ENCODE results near the gene MEGF9. TPM values are rescaled to one million over a fixed set of nuclear protein-coding genes. Genes with fewer than 3 reads are reported as not detected.
A peak's percentile ranks its signal among the peaks of the same experiment; 100 is the strongest.

MEGF9 gene
- polyA plus RNA-seq, 1 donor (not counting 4 experiments of a cell fraction or from before 2014, with no cell fraction given) = 11.2 TPM

GRCh38 chr9:120579139-120580050 lies 134.9 kb downstream of the MEGF9 start:
- FAIRE-seq (no peak), DNase-seq (ENCODE audit: low read depth, low spot score) (no peak)
- Histone ChIP-seq H3K79me2 (ENCODE audit: control insufficient read depth, insufficient read depth, low read length) (peaks cover 52% of the 10 kb centered on the region), H3K9me1 (ENCODE audit: control insufficient read depth, extremely low read depth, insufficient read depth, low read length) (no peaks in the 10 kb centered on the region), H4K20me1 (ENCODE audit: control insufficient read depth, extremely low read depth, insufficient read depth, low read length) (no peaks in the 10 kb centered on the region), H3K9ac (ENCODE audit: control insufficient read depth, extremely low read depth, insufficient read depth, low read length) (peak overlapping the region; percentile 83), H3K4me1 (ENCODE audit: control insufficient read depth, extremely low read depth, insufficient read depth, low read length) (peaks cover 8% of the 10 kb centered on the region), H3K4me3 (ENCODE audit: control insufficient read depth in 2 of 3, extremely low read depth in 1 of 3, insufficient read depth in 2 of 3, low read depth in 1 of 3, low read length in 3 of 3) (peak overlapping the region; percentile 73 to 95 (median 93)), H3K4me2 (ENCODE audit: control insufficient read depth, extremely low read depth, insufficient read depth, low read depth, low read length) (peak overlapping the region; percentile 72), H2AFZ (ENCODE audit: control insufficient read depth, low read length) (peak overlapping the region; percentile 94), H3K9me3 (ENCODE audit: control insufficient read depth, low read depth, low read length) (no peaks in the 10 kb centered on the region), H3K27me3 (ENCODE audit: control insufficient read depth, extremely low read depth, insufficient read depth, low read length) (no peaks in the 10 kb centered on the region), H3K27ac (ENCODE audit: control insufficient read depth, insufficient read depth, low read length) (peak overlapping the region; percentile 69), H3K36me3 (ENCODE audit: control insufficient read depth in 2 of 2, extremely low read depth in 1 of 2, insufficient read depth in 2 of 2, low read length in 2 of 2) (no peaks in the 10 kb centered on the region)
- TF ChIP-seq EZH2 (IDR thresholded peaks at IDR 0.05; ENCODE audit: low read length) (no peak), CTCF (optimal IDR thresholded peaks at IDR 0.05 in 1 of 3, IDR thresholded peaks at IDR 0.05 in 1 of 3, conservative IDR thresholded peaks at IDR 0.05 in 1 of 3; ENCODE audit: extremely low read depth in 1 of 3, insufficient read depth in 2 of 3, low read length in 3 of 3) (no peak)
- dilution Hi-C loops (cut with MboI; ENCODE audit: extremely low pct_ligation_motif_present, low sequenced_read_pairs) = no loop called here

- Histone ChIP-seq H3K4me2 (ENCODE audit: control insufficient read depth, extremely low read depth, insufficient read depth, low read depth, low read length) (no peak overlapping the region), H3K36me3 (ENCODE audit: control insufficient read depth in 2 of 2, extremely low read depth in 1 of 2, insufficient read depth in 2 of 2, low read length in 2 of 2) (peaks cover 10 to 22% of the 10 kb centered on the region in 2 experiments), H3K9me3 (ENCODE audit: control insufficient read depth, low read depth, low read length) (no peaks in the 10 kb centered on the region), H3K27me3 (ENCODE audit: control insufficient read depth, extremely low read depth, insufficient read depth, low read length) (no peaks in the 10 kb centered on the region), H3K4me1 (ENCODE audit: control insufficient read depth, extremely low read depth, insufficient read depth, low read length) (peaks cover 8% of the 10 kb centered on the region), H3K4me3 (ENCODE audit: control insufficient read depth in 2 of 3, extremely low read depth in 1 of 3, insufficient read depth in 2 of 3, low read depth in 1 of 3, low read length in 3 of 3) (no peak overlapping the region), H3K9me1 (ENCODE audit: control insufficient read depth, extremely low read depth, insufficient read depth, low read length) (no peaks in the 10 kb centered on the region), H2AFZ (ENCODE audit: control insufficient read depth, low read length) (no peak overlapping the region), H4K20me1 (ENCODE audit: control insufficient read depth, extremely low read depth, insufficient read depth, low read length) (no peaks in the 10 kb centered on the region), H3K79me2 (ENCODE audit: control insufficient read depth, insufficient read depth, low read length) (peaks cover 62% of the 10 kb centered on the region), H3K9ac (ENCODE audit: control insufficient read depth, extremely low read depth, insufficient read depth, low read length) (no peak overlapping the region), H3K27ac (ENCODE audit: control insufficient read depth, insufficient read depth, low read length) (no peak overlapping the region)
- DNase-seq (ENCODE audit: low read depth, low spot score) (no peak), FAIRE-seq (no peak)
- TF ChIP-seq EZH2 (IDR thresholded peaks at IDR 0.05; ENCODE audit: low read length) = no peak
- TF ChIP-seq CTCF (optimal IDR thresholded peaks at IDR 0.05 in 1 of 3, IDR thresholded peaks at IDR 0.05 in 1 of 3, conservative IDR thresholded peaks at IDR 0.05 in 1 of 3; ENCODE audit: extremely low read depth in 1 of 3, insufficient read depth in 2 of 3, low read length in 3 of 3) = no peak
- dilution Hi-C loops (cut with MboI; ENCODE audit: extremely low pct_ligation_motif_present, low sequenced_read_pairs) = no loop called here
Observed at GRCh38 chr9:120574473-120574872, 139.8 kb downstream of the MEGF9 start.

Data from keratinocyte (primary cell).